Measurements from ENCODE around the gene ZNF594.

GRCh38 chr17:5225668-5226457, 34.2 kb upstream of the ZNF594 start:
- TF ChIP-seq EZH2 (IDR thresholded peaks at IDR 0.05; ENCODE audit: insufficient read depth, poor library complexity, severe bottlenecking): no peak
- no peak for TF ChIP-seq EZH2phosphoT487 (IDR thresholded peaks at IDR 0.05; ENCODE audit: insufficient read depth, low read depth)

All from GM23248 (cell line).